HuH-7 (cell line): Measurements from ENCODE around the gene SMAD2.
"Not testable (repeated sequence)": the region's sequence is repeated elsewhere in the genome, so short reads cannot be mapped to it uniquely, and the experiment has no call there.

Experiments
- DNase-seq: peaks from one replicate; pipeline ENCODE4 v3.0.0; 2011; ENCODE audit warnings: low spot score

Gene SMAD2

DNA sequence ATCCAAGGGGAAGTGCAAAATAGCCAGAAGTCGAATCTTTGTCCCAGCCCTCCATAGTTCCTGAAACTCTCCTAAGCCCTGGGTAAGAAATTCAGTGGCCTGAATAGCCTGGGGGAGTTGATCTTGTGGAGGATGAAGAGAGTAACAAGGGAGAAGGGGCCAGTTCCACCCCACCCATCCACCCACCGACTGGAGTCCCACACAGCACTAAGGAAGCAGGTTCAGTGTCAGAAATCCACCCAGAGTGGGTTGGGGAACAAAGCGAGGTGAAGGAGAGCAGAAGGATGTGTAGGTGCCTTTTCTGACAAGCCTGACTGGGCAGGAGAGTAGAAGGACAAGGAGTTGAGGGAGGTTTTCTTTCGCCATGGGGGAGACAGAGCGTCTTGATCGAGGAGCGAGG lies 136.8 kb downstream of the SMAD2 start:
- DNase-seq, result no peak

- DNase-seq, result no peak
Measured at GRCh38 chr18:47791461-47791985, 138.9 kb downstream of the SMAD2 start.

- DNase-seq, result no peak
Measured at GRCh38 chr18:47790036-47790435, 140.4 kb downstream of the SMAD2 start.

DNA sequence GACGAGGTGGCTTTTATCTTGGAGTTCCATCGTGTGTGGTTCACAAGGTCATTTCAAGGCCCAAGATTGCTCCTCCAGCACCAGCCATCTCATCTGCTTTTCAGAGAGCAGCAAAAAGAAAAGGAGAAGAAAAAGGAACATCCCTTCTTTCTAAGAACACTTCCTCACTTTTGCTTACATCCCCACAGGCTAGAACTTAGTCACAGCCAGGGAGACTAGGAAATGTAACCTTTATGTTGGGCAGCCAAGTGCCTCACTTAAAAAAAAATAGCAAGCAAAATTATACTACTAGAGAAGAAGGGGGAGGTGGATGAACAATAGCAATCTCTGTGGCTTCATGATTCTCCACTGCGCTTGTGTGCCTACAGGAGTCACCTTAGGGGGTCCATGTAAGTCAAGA lies 141.8 kb downstream of the SMAD2 start:
- DNase-seq, result no peak

DNA sequence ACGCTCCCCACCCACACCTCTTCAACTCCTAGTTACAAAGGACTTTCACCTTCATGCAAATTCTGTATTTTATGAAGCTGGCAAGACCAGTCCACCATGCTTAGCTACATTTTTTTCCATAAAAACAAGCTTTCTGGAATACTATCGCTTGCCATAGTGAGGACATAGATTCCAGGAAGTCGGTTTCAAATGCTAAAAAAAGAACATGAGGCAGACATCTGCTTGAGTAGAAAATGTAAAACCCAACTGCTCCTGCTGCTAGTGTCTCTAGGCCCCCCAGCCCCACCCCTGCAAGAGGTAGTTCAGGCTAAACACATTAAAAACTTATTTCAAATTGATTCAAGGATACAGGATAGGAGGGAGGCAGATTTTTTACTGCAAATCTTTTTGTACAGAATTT lies 148.9 kb downstream of the SMAD2 start:
- no peak for DNase-seq

DNA sequence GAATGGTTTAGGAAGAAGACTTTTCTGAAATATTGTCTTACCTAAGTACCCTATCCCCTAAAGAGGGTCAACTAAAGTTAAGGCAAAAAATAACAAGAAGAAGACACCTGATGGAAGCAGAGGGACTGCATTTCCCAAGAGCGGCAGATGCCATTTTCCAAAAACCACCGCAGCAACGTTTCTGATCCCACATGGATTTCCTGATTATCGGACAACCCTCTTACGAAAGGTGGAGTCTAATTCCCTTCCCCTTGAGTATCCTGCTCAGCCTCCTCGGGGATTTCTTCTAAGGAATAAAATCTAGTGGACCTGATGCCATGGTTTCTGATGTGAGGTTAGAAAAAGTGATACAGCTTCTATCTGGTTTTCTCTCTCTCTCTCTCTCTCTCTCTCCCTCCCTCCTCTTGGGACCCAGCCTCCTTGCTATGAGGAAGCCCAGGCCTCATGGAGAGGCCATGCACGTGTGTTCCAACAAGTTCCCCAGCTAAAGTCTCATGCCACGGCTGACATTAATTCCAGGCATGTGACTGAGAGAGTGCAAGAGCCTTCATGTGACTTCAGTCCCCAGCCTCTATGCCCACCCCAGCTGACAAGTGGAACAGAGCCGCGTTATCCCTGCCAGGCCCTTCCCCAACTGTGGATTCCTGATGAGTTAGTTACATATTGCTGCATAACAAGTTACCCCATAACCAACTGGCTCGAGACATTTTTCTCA lies 150.3 kb downstream of the SMAD2 start:
- DNase-seq, result no peak

GRCh38 chr18:47779381-47779780 lies 151.1 kb downstream of the SMAD2 start:
- no peak for DNase-seq

DNA sequence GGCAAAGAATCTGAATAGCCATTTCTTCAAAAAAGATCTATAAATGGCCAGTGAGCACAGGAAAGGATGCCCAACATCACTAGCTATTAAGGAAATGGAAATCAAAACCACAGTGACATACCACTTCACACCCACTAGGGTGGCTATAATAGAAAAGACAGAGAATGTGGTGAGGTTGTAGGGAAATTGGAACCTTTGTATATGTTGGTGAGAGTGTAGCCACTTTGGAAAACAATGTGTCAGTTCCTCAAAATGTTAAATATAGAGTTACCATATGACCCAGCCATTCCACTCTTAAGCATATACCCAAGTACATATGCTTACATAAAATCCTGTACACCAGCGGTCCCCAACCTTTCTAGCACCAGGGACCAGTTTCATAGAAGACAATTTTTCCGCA lies 152.8 kb downstream of the SMAD2 start:
- no peak for DNase-seq

DNA sequence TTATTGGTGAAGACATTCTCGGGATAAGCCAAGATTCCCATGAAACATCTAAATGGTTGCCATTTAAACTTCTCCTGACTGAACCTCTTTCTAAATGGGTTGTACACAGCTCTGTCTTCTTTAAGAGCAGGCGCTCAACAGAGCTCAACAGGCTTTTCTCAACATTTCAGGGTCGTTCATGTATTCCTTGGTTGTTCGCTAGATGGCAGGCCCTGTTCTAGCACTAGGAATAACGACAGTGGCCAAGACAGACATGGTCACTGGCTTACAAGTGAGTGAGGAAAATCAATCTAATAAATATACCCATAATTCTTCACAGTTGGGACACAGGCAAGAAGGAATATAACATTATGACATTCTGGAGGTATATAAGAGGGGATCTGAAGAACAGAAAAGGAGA lies 154.5 kb downstream of the SMAD2 start:
- DNase-seq, result no peak

DNA sequence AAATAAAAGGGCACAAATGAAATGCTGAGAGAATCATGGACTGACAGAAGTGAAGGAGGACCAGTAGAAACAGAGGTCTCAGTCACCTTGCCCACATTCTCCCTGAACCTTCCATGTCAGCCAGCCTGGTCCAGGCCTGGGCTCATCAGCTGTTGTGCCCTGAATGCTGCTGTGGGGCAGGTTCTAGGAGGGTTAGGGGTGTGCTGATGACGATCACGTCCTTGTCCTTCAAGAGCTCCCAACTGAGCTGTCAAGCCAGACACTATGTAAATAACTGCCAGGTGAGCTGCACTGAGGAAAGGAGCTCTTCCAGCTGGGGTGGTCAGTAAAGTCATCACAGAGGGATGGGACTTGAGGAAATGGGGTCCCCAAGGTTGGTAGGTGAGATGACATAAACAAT lies 156.5 kb downstream of the SMAD2 start:
- DNase-seq, result no peak

DNA sequence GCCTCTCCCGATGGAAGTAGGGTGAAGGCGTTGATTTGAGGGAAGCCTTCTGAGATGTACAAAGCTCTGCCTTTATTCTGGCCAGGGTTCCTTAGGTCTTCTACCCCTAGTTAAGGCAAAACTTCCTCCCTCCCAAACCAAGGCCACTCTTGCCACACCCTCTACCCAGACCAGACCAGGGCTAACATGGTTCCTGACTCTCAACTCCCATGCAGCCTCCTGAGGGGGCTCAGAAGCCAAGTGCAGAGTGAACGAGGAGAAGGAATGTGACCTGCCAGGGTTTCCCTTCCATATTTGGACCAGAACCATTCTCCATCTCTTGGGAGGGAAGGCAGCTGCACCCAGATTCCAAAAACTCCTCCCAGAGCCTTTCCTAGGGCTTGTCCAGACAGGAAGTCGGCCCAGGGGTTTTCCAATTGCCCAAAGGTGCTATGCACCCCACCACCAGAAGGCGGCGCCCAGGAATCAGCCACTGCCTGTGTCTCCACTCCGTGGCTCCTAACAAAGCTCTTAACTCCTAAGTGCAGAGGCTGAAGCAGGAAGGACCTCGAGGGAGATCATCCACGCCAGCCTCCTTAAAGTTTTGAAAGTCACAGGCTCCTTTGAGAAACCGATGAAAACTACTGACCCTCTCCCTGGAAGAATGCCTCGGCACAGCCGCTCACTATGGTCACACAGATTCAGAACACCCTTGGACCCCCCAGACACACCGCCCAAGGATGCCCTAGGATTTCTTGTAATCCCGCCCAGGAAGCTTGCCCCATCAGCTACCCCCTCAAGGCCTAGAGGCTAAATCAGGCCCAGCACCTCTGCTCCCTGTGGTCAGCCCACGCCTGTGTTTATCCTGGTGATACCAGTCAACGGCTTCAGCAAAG lies 157.8 kb downstream of the SMAD2 start:
- DNase-seq, result peak; percentile 52

DNA sequence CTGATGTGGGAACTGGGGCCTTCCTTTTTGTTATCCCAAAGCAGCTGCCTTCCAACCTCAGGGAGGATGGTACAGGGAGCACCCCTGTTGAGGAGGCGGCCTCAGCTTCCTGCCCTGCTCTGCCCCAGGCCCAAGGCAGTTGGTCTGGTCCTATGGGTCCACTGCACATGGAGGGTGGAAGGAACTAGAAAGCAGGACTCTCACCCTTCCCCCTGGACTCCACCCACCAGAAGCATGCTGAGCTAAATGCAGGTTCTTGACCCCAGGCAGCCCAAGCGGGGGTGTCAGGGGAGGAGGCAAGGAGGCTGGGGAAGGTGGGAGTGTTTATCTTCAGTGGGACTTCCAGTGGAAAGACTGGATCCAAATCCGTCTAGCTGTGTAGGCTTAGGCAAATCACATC lies 158.5 kb downstream of the SMAD2 start:
- DNase-seq, result no peak

- DNase-seq, result no peak
Measured at GRCh38 chr18:47767699-47768098, 162.8 kb downstream of the SMAD2 start.

DNA sequence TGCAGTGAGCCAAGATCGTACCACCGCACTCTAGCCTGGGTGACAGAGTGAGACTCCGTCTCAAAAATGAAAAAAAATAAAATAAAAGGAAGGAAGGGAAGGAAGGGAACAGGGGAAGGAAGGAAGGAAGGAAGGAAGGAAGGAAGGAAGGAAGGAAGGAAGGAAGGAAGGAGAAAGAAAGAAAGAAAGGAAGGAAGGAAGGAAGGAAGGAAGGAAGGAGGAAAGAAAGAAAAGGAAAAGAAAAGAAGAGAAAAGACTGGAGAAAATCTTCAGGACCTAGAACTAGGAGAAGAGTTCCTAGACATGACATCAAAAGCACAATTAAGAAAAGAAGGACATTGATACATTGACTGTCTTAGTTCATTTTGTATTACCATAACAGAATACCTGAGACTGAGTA lies 163.3 kb downstream of the SMAD2 start:
- not testable (repeated sequence) for DNase-seq
